Neutrophil (primary cell): ENCODE results near the gene CDC20.

Experiments used
- H3K27ac ChIP-seq: fragments of 200-600 bp; sonication (generic); 2 replicates; pipeline ENCODE4 v1.5.1; 2016; ENCODE audit warnings: mild to moderate bottlenecking, moderate library complexity
- H3K27me3 ChIP-seq: fragments of 200-600 bp; sonication (generic); 2 replicates; pipeline ENCODE4 v1.6.0; 2016; ENCODE audit warnings: mild to moderate bottlenecking
- H3K36me3 ChIP-seq: fragments of 200-600 bp; sonication (generic); 2 replicates; pipeline ENCODE4 v1.5.1; 2017
- H3K4me1 ChIP-seq, 2 experiments: fragments of 200-600 bp in 1 of 2; sonication (generic) in 1 of 2; 1 replicate in 1 of 2; 2 replicates in 1 of 2; pipeline versions ENCODE4 v1.5.1 to v1.6.1; 2013 to 2016; ENCODE audit warnings: low read depth in 1 of 2, low read length in 1 of 2, mild to moderate bottlenecking in 1 of 2, moderate library complexity in 1 of 2; ENCODE audit not compliant: control insufficient read depth in 1 of 2, insufficient read depth in 1 of 2
- H3K4me3 ChIP-seq, 2 experiments: fragments of 200-600 bp in 1 of 2; sonication (generic) in 1 of 2; 1 replicate in 1 of 2; 2 replicates in 1 of 2; pipeline ENCODE4 v1.5.1; 2013 to 2016; ENCODE audit warnings: low read depth in 1 of 2, low read length in 1 of 2, mild to moderate bottlenecking in 1 of 2, moderate library complexity in 1 of 2
- H3K9me3 ChIP-seq: fragments of 200-600 bp; sonication (generic); 2 replicates; pipeline ENCODE4 v1.5.1; 2016
- CTCF ChIP-seq: fragments of 200-600 bp; sonication (generic); IDR thresholded peaks from 2 replicates; pipeline ENCODE4 v1.5.1; 2016; ENCODE audit warnings: antibody characterized with exemption

The CDC20 gene

DNA sequence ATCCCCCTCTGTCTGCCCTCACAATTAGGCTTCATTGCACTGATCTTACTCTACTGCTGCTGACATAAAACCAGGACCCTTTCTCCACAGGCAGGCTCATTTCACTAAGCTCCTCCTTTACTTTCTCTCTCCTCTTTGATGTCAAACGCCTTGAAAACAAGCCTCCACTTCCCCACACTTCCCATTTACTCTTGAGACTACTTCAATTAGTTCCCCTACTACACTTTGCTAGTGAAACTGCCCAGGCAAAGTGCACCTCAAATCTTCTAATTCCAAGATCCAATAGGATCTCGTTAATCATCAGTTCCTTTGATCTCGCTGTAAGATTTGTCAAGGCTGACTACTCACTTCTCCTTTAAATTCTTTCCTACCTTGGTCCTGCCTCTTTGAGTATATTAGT lies 5.9 kb upstream of the CDC20 start:
- Histone ChIP-seq H3K27ac (no peak overlapping the region), H3K9me3 (no peaks in the 10 kb centered on the region), H3K4me1 (peaks cover 11 to 12% of the 10 kb centered on the region in 2 experiments), H3K36me3 (no peaks in the 10 kb centered on the region), H3K27me3 (no peaks in the 10 kb centered on the region), H3K4me3 (no peak overlapping the region)
- no peak for TF ChIP-seq CTCF

DNA sequence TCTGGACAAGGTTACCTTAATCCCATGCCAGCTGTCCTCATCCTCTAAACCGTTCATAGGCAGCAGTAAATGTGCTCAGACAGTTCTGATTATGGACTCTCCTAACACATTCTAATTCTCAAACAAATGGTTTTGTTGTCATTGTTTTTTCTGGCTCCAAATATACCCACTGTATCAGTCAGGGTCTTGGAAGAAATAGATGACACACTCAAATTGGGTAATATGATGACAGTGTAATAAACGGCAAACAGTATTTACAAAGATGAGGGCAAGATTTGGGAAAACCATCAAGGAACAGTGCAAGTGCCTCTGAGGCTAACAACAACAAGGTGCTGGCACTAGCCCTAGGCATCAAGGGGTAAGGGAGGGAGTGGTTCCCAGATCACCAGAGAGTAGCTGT lies 4.3 kb upstream of the CDC20 start:
- no peak for TF ChIP-seq CTCF

GRCh38 chr1:43354936-43355335 lies 3.8 kb upstream of the CDC20 start:
- Histone ChIP-seq H3K9me3 (no peaks in the 10 kb centered on the region), H3K27me3 (no peaks in the 10 kb centered on the region), H3K4me1 (peaks cover 23 to 24% of the 10 kb centered on the region in 2 experiments), H3K4me3 (no peak overlapping the region), H3K36me3 (no peaks in the 10 kb centered on the region), H3K27ac (no peak overlapping the region)
- no peak for TF ChIP-seq CTCF

More for the DNA sequence above, 4.3 kb upstream of the CDC20 start:
- H3K4me3 ChIP-seq: no peak overlapping the region
- H3K9me3 ChIP-seq: no peaks in the 10 kb centered on the region
- H3K36me3 ChIP-seq: no peaks in the 10 kb centered on the region
- H3K27me3 ChIP-seq: no peaks in the 10 kb centered on the region
- no peak overlapping the region for H3K27ac ChIP-seq
- H3K4me1 ChIP-seq: peaks cover 23 to 24% of the 10 kb centered on the region in 2 experiments

- H3K4me1 ChIP-seq: peaks cover 27 to 38% of the 10 kb centered on the region in 2 experiments
- H3K27ac ChIP-seq: no peak overlapping the region
- TF ChIP-seq CTCF: no peak
- no peaks in the 10 kb centered on the region for H3K27me3 ChIP-seq
- no peaks in the 10 kb centered on the region for H3K9me3 ChIP-seq
- peaks cover 23% of the 10 kb centered on the region for H3K36me3 ChIP-seq
- H3K4me3 ChIP-seq: peak overlapping the region in 1 of 2 experiments; percentile 80
These were observed 1.5 kb upstream of the CDC20 start for GRCh38 chr1:43357251-43357650.

DNA sequence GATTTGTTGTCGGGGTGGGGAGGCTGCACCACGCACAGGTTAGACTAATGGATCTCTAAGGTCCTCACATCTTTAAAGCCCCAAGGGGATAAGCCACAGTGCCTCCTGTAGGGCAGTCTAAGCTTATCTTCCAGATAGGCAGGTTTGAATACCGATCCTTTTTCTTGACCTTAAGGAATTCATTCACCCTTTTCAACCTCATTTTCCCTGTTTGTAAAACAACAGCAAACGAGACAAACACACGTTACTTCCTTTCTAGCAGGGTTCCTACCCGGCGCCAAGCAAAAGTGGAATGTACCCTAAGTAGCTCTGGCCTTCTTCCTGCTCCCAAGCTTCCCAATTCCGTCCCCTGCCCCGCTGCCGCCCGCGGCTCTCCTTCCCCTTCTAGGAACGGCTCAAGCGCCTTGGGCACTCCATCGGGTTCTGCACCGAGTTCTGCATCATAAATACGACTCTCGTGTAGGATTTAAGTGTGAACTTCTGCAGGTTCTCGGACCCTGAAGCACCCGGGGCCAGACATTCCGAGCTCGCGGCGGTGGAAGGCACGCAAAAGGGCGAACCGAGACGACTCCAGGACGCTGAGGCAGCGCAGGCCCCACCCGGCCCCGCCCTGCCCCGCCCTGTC lies 548 bp upstream of the CDC20 start:
- peak overlapping the region; percentile 80 to 97 for H3K4me3 ChIP-seq
- H3K27me3 ChIP-seq: no peaks in the 10 kb centered on the region
- peaks cover 33% of the 10 kb centered on the region for H3K36me3 ChIP-seq
- no peaks in the 10 kb centered on the region for H3K9me3 ChIP-seq
- peak overlapping the region; percentile 85 for H3K27ac ChIP-seq
- no peak for TF ChIP-seq CTCF
- peaks cover 33 to 41% of the 10 kb centered on the region in 2 experiments for H3K4me1 ChIP-seq
